ENCODE results near the gene PCDHA7.
"Not testable (repeated sequence)": the region's sequence is repeated elsewhere in the genome, so short reads cannot be mapped to it uniquely, and the experiment has no call there.

DNA sequence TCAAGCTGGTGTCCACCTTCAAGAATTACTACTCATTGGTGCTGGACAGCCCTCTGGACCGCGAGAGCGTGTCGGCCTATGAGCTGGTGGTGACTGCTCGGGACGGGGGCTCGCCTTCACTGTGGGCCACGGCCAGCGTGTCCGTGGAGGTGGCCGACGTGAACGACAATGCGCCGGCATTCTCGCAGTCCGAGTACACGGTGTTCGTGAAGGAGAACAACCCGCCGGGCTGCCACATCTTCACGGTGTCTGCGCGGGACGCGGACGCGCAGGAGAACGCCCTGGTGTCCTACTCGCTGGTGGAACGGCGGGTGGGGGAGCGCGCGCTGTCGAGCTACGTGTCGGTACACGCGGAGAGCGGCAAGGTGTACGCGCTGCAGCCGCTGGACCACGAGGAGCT lies 31.7 kb upstream of the PCDHA7 start:
- TF ChIP-seq, protein P1, sequence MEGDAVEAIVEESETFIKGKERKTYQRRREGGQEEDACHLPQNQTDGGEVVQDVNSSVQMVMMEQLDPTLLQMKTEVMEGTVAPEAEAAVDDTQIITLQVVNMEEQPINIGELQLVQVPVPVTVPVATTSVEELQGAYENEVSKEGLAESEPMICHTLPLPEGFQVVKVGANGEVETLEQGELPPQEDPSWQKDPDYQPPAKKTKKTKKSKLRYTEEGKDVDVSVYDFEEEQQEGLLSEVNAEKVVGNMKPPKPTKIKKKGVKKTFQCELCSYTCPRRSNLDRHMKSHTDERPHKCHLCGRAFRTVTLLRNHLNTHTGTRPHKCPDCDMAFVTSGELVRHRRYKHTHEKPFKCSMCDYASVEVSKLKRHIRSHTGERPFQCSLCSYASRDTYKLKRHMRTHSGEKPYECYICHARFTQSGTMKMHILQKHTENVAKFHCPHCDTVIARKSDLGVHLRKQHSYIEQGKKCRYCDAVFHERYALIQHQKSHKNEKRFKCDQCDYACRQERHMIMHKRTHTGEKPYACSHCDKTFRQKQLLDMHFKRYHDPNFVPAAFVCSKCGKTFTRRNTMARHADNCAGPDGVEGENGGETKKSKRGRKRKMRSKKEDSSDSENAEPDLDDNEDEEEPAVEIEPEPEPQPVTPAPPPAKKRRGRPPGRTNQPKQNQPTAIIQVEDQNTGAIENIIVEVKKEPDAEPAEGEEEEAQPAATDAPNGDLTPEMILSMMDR (IDR thresholded peaks at IDR 0.05) = not testable (repeated sequence)
- TF ChIP-seq POLR2A (IDR thresholded peaks at IDR 0.05) = not testable (repeated sequence)
